Stomach (tissue), 4 donors: ENCODE measurements around the gene CALHM3.

Experiments used
- CTCF ChIP-seq, 7 experiments: fragments of 450-650 bp in 4 of 7; fragments of 200-600 bp in 3 of 7; sonication (generic) in 3 of 7; IDR thresholded peaks; one replicate each; pipeline ENCODE4 v1.5.1; 2016 to 2019; ENCODE audit warnings: antibody characterized with exemption in 7 of 7, control low read depth in 2 of 7, mild to moderate bottlenecking in 1 of 7
- EP300 ChIP-seq: sonication (generic); formaldehyde crosslinking; IDR thresholded peaks from one replicate; pipeline ENCODE4 v1.6.1; 2017; ENCODE audit warnings: antibody characterized with exemption
- POLR2A ChIP-seq, 4 donors: fragments of 450-650 bp; IDR thresholded peaks; one replicate each; pipeline ENCODE4 v1.6.1; 2016; ENCODE audit warnings: antibody characterized with exemption in 4 of 4, control low read depth in 2 of 4, mild to moderate bottlenecking in 1 of 4, moderate library complexity in 1 of 4

GRCh38 chr10:103510791-103511752, 32.0 kb upstream of the CALHM3 start:
- TF ChIP-seq CTCF (IDR thresholded peaks at IDR 0.05) = no peak
- no peak for TF ChIP-seq POLR2A (IDR thresholded peaks at IDR 0.05)
- TF ChIP-seq EP300 = no peak
